GM10847 (cell line): ENCODE measurements around the gene EARS2.

Experiments
- POLR2A ChIP-seq: IDR thresholded peaks from 2 replicates; pipeline ENCODE4 v1.6.1; 2011; ENCODE audit not compliant: insufficient read length; ENCODE audit errors: extremely low read depth

The EARS2 gene

GRCh38 chr16:23573817-23574216, 16.7 kb upstream of the EARS2 start:
- no peak for TF ChIP-seq POLR2A

- no peak for TF ChIP-seq POLR2A
Observed at GRCh38 chr16:23572394-23572793, 15.2 kb upstream of the EARS2 start.

GRCh38 chr16:23571895-23572294, 14.7 kb upstream of the EARS2 start:
- no peak for TF ChIP-seq POLR2A

GRCh38 chr16:23570992-23571632, 14.0 kb upstream of the EARS2 start:
- TF ChIP-seq POLR2A, result no peak

GRCh38 chr16:23567602-23568001, 10.5 kb upstream of the EARS2 start:
- TF ChIP-seq POLR2A, result no peak

GRCh38 chr16:23566724-23567123, 9.6 kb upstream of the EARS2 start:
- no peak for TF ChIP-seq POLR2A

- TF ChIP-seq POLR2A, result no peak
Observed at GRCh38 chr16:23564575-23565363, 7.6 kb upstream of the EARS2 start.

- TF ChIP-seq POLR2A, result no peak
Observed at GRCh38 chr16:23563186-23563585, 6.0 kb upstream of the EARS2 start.

- no peak for TF ChIP-seq POLR2A
Observed at GRCh38 chr16:23562505-23562904, 5.4 kb upstream of the EARS2 start.

- TF ChIP-seq POLR2A, result no peak
Observed at GRCh38 chr16:23561586-23561985, 4.4 kb upstream of the EARS2 start.

GRCh38 chr16:23557779-23558702, 891 bp upstream of the EARS2 start:
- no peak for TF ChIP-seq POLR2A

- TF ChIP-seq POLR2A, result no peak
Observed at GRCh38 chr16:23554536-23554935, 2.6 kb downstream of the EARS2 start.

- TF ChIP-seq POLR2A, result no peak
Observed at GRCh38 chr16:23552161-23552560, 5.0 kb downstream of the EARS2 start.

- no peak for TF ChIP-seq POLR2A
Observed at GRCh38 chr16:23549938-23550337, 7.2 kb downstream of the EARS2 start.

- no peak for TF ChIP-seq POLR2A
Observed at GRCh38 chr16:23544436-23544835, 12.7 kb downstream of the EARS2 start.
